K562 (cell line): ENCODE measurements around the gene PEX10. TPM values are rescaled to one million over a fixed set of nuclear protein-coding genes. Genes with fewer than 3 reads are reported as not detected.
A peak's percentile ranks its signal among the peaks of the same experiment; 100 is the strongest.

Source experiments
- ARID2 ChIP-seq: fragments of 450-650 bp; IDR thresholded peaks from 2 replicates; pipeline ENCODE4 v1.6.1; 2017; ENCODE audit warnings: antibody characterized with exemption, mild to moderate bottlenecking
- BRD4 ChIP-seq: fragments of 200-600 bp; sonication (generic); IDR thresholded peaks from 2 replicates; pipeline ENCODE4 v1.6.1; 2017; ENCODE audit warnings: inconsistent platforms
- CCAR2 ChIP-seq: fragments of 200-400 bp; formaldehyde crosslinking; IDR thresholded peaks from 2 replicates; pipeline ENCODE4 v1.6.1; 2017; ENCODE audit warnings: mild to moderate bottlenecking, low read depth, low read length
- MECOM ChIP-seq: fragments of 250-450 bp; sonication (Bioruptor Pico); IDR thresholded peaks from 2 replicates; pipeline ENCODE4 v1.8.0; 2022; ENCODE audit warnings: inconsistent platforms
- SMAD2 ChIP-seq: fragments of 150-350 bp; IDR thresholded peaks from 2 replicates; pipeline ENCODE4 v1.6.1; 2014; ENCODE audit warnings: low read depth, mild to moderate bottlenecking, low read length
- TBL1XR1 ChIP-seq, 2 experiments: IDR thresholded peaks; 2 replicates each; pipeline ENCODE4 v1.6.1; 2012; ENCODE audit warnings: improper control_type of control experiment in 2 of 2, low read length in 2 of 2, mild to moderate bottlenecking in 1 of 2
- ZNF175 ChIP-seq: fragments of 200-800 bp; sonication (Bioruptor generic); IDR thresholded peaks from 2 replicates; pipeline ENCODE4 v1.6.1; 2016; ENCODE audit warnings: low read depth, mild to moderate bottlenecking, missing genetic modification characterization, missing compliant biosample characterization
- polyA plus RNA-seq, 8 experiments: library from polyadenylated mRNA; depleted of rRNA in 4 of 8; stranded (reverse) in 5 of 8; unstranded in 3 of 8; fragments of >200 nt; fragmentation: Nextera tagmentation in 2 of 8; fragmentation: Illumina TruSeq in 1 of 8; extraction: Ambion mirVana in 2 of 8; extraction: Trizol in 1 of 8; gene quantifications; 2 replicates each; pipeline versions ENCODE4 v1.2.1 to v1.2.3, GENCODE V29; 2011 to 2014; ENCODE audit warnings: inconsistent platforms in 1 of 8, missing spikeins in 1 of 8
- total RNA-seq, 7 experiments: library from RNA; depleted of rRNA in 6 of 7; stranded (reverse); fragments of >200 nt in 6 of 7; fragmentation: Illumina TruSeq in 2 of 7; extraction: Trizol in 2 of 7; gene quantifications; 2 replicates each; pipeline versions ENCODE4 v1.2.1 to v1.2.3, GENCODE V29; 2011 to 2021; ENCODE audit warnings: low replicate concordance in 1 of 7
- TF ChIP-seq, protein P1 (sequence below), 2 experiments: fragments of 450-650 bp in 1 of 2; sonication (generic) in 1 of 2; formaldehyde crosslinking in 1 of 2; IDR thresholded peaks; 2 replicates each; pipeline versions ENCODE4 v1.7.1 to v1.9.0; 2016 to 2022; ENCODE audit warnings: inconsistent platforms in 1 of 2, mild to moderate bottlenecking in 1 of 2, missing genetic modification reagents in 1 of 2
- TF ChIP-seq, protein P2 (sequence below), 2 experiments: fragments of 450-650 bp; IDR thresholded peaks; 2 replicates each; pipeline ENCODE4 v1.6.1; 2016; ENCODE audit warnings: mild to moderate bottlenecking in 2 of 2, borderline replicate concordance in 1 of 2, low read depth in 1 of 2, moderate library complexity in 1 of 2

PEX10 gene
- total and polyA plus RNA-seq, 9 of the 15 experiments (the other 6 are each of a cell fraction or from before 2014, with no cell fraction given), result 0.03 to 26.2 (median 8.7) TPM

DNA sequence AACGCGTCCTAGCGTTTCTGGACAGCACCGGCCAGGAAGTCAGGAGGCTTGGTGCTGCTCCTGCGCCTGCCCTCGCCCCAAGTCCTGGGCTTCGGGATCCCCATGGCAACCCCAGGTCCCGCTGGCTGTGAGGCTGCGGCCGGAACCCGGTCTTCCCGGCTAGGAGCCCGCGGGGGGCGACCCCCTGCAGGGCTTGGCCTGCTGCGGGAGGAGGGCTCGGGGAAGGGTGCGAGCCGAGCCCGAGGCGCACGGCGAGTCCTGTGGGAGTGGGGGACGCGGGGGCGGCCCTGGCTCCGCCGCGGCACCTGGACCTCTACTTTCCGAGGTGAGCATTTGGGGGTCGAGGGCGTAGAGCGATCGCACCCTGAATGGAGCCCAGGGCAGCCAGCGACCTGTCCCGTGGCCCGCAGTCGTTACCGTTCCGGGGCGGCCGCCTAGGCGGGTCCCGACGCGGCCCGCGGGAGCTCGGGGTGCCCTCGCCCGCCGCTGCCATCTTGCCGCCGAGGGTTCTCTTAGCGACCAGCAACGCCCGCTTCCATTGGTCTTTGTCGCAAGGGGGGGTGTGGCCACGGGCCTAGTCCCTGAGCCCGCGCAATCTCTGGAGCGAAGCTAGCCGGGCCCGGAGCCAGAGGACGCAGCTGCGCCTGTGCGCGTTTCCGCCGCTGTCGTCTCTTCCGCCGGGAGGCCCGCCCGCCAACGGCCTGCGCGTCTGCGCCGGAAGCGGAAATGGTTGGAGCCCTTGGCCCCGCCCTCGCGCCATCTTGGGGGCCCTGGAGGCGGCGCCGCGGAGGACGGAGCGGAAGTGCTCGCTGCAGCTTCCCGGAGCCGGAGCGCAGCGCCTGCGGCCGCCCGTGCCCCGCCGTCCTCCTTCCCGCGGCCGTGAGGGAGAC, 21.1 kb downstream of the PEX10 start, which contains the start of the genes MORN1 and RER1 (continued):
- no peak for TF ChIP-seq TBL1XR1 (IDR thresholded peaks at IDR 0.05; ENCODE audit: low read length in 2 of 2)
- no peak for TF ChIP-seq SMAD2
- TF ChIP-seq BRD4, result 0 out of 2 replicates have a peak, but pooled peaks have one; percentile 55
- no peak for TF ChIP-seq ZNF175 (CRISPR knock-in tag)
- TF ChIP-seq, protein P1, sequence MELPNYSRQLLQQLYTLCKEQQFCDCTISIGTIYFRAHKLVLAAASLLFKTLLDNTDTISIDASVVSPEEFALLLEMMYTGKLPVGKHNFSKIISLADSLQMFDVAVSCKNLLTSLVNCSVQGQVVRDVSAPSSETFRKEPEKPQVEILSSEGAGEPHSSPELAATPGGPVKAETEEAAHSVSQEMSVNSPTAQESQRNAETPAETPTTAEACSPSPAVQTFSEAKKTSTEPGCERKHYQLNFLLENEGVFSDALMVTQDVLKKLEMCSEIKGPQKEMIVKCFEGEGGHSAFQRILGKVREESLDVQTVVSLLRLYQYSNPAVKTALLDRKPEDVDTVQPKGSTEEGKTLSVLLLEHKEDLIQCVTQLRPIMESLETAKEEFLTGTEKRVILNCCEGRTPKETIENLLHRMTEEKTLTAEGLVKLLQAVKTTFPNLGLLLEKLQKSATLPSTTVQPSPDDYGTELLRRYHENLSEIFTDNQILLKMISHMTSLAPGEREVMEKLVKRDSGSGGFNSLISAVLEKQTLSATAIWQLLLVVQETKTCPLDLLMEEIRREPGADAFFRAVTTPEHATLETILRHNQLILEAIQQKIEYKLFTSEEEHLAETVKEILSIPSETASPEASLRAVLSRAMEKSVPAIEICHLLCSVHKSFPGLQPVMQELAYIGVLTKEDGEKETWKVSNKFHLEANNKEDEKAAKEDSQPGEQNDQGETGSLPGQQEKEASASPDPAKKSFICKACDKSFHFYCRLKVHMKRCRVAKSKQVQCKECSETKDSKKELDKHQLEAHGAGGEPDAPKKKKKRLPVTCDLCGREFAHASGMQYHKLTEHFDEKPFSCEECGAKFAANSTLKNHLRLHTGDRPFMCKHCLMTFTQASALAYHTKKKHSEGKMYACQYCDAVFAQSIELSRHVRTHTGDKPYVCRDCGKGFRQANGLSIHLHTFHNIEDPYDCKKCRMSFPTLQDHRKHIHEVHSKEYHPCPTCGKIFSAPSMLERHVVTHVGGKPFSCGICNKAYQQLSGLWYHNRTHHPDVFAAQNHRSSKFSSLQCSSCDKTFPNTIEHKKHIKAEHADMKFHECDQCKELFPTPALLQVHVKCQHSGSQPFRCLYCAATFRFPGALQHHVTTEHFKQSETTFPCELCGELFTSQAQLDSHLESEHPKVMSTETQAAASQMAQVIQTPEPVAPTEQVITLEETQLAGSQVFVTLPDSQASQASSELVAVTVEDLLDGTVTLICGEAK (IDR thresholded peaks at IDR 0.05), result peak; percentile 99
- TF ChIP-seq, protein P1 (CRISPR knock-in tag; IDR thresholded peaks at IDR 0.05), result no peak
- TF ChIP-seq, protein P2, sequence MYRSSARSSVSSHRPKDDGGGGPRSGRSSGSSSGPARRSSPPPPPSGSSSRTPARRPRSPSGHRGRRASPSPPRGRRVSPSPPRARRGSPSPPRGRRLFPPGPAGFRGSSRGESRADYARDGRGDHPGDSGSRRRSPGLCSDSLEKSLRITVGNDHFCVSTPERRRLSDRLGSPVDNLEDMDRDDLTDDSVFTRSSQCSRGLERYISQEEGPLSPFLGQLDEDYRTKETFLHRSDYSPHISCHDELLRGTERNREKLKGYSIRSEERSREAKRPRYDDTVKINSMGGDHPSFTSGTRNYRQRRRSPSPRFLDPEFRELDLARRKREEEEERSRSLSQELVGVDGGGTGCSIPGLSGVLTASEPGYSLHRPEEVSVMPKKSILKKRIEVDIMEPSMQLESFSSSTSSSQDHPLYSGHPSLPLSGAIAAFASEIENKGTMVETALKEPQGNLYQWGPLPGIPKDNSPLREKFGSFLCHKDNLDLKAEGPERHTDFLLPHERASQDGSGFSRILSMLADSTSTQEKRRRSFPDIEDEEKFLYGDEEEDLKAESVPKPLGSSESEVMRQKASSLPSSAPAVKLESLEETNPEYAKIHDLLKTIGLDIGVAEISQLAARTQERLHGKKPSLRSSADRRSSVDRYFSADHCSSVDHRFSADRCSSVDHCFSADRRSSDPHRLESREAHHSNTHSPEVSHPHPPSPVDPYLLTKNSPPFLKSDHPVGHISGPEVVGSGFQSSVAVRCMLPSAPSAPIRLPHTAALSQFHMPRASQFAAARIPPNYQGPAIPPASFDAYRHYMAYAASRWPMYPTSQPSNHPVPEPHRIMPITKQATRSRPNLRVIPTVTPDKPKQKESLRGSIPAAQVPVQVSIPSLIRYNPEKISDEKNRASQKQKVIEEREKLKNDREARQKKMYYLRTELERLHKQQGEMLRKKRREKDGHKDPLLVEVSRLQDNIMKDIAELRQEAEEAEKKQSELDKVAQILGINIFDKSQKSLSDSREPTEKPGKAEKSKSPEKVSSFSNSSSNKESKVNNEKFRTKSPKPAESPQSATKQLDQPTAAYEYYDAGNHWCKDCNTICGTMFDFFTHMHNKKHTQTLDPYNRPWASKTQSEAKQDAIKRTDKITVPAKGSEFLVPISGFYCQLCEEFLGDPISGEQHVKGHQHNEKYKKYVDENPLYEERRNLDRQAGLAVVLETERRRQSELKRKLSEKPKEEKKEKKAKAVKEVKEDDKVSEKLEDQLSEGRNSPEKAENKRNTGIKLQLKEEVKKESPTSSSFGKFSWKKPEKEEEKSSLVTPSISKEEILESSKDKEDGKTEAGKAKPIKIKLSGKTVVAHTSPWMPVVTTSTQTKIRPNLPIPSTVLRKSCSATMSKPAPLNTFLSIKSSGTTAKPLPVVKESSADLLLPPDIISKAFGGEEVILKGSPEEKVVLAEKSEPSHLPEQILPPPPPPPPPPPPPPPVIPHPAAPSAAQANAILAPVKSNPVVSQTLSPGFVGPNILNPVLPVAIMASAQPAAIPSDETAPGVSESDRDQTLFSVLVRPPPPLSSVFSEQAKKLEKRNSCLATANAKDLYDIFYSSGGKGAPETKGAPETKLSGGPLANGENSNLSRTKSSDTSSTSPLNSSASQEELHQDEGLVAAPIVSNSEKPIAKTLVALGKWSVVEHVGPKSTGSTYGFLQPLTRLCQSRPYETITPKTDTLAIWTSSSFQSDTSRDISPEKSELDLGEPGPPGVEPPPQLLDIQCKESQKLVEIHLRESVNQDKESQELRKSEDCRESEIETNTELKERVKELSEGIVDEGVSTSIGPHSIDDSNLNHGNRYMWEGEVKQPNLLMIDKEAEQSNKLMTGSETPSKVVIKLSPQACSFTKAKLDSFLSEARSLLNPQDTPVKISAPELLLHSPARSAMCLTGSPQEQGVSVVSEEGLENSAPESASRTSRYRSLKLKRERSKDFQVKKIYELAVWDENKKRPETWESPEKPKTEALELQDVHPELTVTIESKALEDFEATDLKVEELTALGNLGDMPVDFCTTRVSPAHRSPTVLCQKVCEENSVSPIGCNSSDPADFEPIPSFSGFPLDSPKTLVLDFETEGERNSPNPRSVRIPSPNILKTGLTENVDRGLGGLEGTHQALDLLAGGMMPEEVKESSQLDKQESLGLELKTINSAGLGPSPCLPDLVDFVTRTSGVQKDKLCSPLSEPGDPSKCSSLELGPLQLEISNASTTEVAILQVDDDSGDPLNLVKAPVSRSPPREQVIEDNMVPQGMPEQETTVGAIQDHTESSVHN (IDR thresholded peaks at IDR 0.05; ENCODE audit: borderline replicate concordance in 1 of 2, low read depth in 1 of 2), result no peak
- no peak for TF ChIP-seq CCAR2
- TF ChIP-seq ARID2, result no peak
- TF ChIP-seq MECOM (CRISPR knock-in tag), result no peak
